HEK293 (cell line): Measurements from ENCODE around the gene IDI2.

Experiments used
- CTCF ChIA-PET: fragments of 350-600 bp; formaldehyde crosslinking; extraction: SDS; loops from one replicate; lab custom pipeline; 2021; ENCODE audit warnings: antibody characterized with exemption; lab: Yijun Ruan, JAX
- POLR2A ChIA-PET: fragments of 300-600 bp; formaldehyde crosslinking; extraction: SDS; loops from one replicate; lab custom pipeline; 2020; ENCODE audit warnings: antibody characterized with exemption, inconsistent platforms; lab: Yijun Ruan, JAX
- H3K27ac ChIP-seq: fragments of 200-500 bp; sonication (Bioruptor generic); 2 replicates; pipeline ENCODE4 v1.5.1; 2014; ENCODE audit warnings: low read depth, low read length, control low read depth, inconsistent platforms; ENCODE audit errors: extremely low read depth
- H3K36me3 ChIP-seq, 2 experiments: fragments of 200-500 bp in 1 of 2; sonication (Bioruptor generic) in 1 of 2; 1 replicate in 1 of 2; 2 replicates in 1 of 2; pipeline ENCODE4 v1.5.1; 2014 to 2017; ENCODE audit warnings: inconsistent platforms in 2 of 2, low read length in 2 of 2; ENCODE audit not compliant: control insufficient read depth in 2 of 2, insufficient read depth in 1 of 2
- H3K4me1 ChIP-seq: fragments of 200-500 bp; sonication (Bioruptor generic); 2 replicates; pipeline ENCODE4 v1.5.1; 2014; ENCODE audit warnings: mild to moderate bottlenecking, low read length, inconsistent platforms; ENCODE audit not compliant: control insufficient read depth, insufficient read depth
- H3K4me3 ChIP-seq: 2 replicates; pipeline ENCODE4 v1.5.1; 2011; ENCODE audit warnings: low read depth, mild to moderate bottlenecking, control low read depth, low read length, moderate library complexity
- H3K9me3 ChIP-seq: fragments of 200-500 bp; sonication (Bioruptor generic); 2 replicates; pipeline ENCODE4 v1.5.1; 2014; ENCODE audit warnings: low read depth, low read length, inconsistent platforms; ENCODE audit not compliant: control insufficient read depth, insufficient read depth
- FEZF1 ChIP-seq: fragments of 450-650 bp; formaldehyde crosslinking; IDR thresholded peaks from 2 replicates; pipeline ENCODE4 v1.5.1; 2016; ENCODE audit warnings: missing biosample characterization, missing genetic modification characterization
- KLF17 ChIP-seq: fragments of 450-650 bp; formaldehyde crosslinking; IDR thresholded peaks from 2 replicates; pipeline ENCODE4 v1.5.1; 2016; ENCODE audit warnings: missing biosample characterization, missing genetic modification characterization
- MZF1 ChIP-seq: fragments of 450-650 bp; formaldehyde crosslinking; IDR thresholded peaks from 2 replicates; pipeline ENCODE4 v1.5.1; 2017; ENCODE audit warnings: missing biosample characterization, missing genetic modification characterization, borderline replicate concordance
- SCRT2 ChIP-seq: fragments of 450-650 bp; formaldehyde crosslinking; IDR thresholded peaks from 2 replicates; pipeline ENCODE4 v1.5.1; 2016; ENCODE audit warnings: missing biosample characterization, missing genetic modification characterization
- SP7 ChIP-seq: fragments of 450-650 bp; formaldehyde crosslinking; IDR thresholded peaks from 2 replicates; pipeline ENCODE4 v1.5.1; 2016; ENCODE audit warnings: missing biosample characterization, missing genetic modification characterization
- TRIM28 ChIP-seq: IDR thresholded peaks from 2 replicates; pipeline ENCODE4 v1.6.1; 2011; ENCODE audit warnings: low read length, control low read depth, borderline replicate concordance
- ZBTB21 ChIP-seq: fragments of 450-650 bp; formaldehyde crosslinking; IDR thresholded peaks from 2 replicates; pipeline ENCODE4 v1.5.1; 2017; ENCODE audit warnings: missing biosample characterization, missing genetic modification characterization
- ZEB2 ChIP-seq: fragments of 450-650 bp; formaldehyde crosslinking; IDR thresholded peaks from 2 replicates; pipeline ENCODE4 v1.5.1; 2016; ENCODE audit warnings: missing biosample characterization, missing genetic modification characterization
- ZNF112 ChIP-seq: fragments of 450-650 bp; formaldehyde crosslinking; IDR thresholded peaks from 2 replicates; pipeline ENCODE4 v1.5.0; 2017; ENCODE audit warnings: missing biosample characterization, missing genetic modification characterization
- ZNF148 ChIP-seq: fragments of 450-650 bp; formaldehyde crosslinking; IDR thresholded peaks from 2 replicates; pipeline ENCODE4 v1.5.0; 2017; ENCODE audit warnings: missing biosample characterization, missing genetic modification characterization, borderline replicate concordance
- ZNF184 ChIP-seq: fragments of 450-650 bp; IDR thresholded peaks from 2 replicates; pipeline ENCODE4 v1.5.1; 2018; ENCODE audit warnings: missing biosample characterization, mild to moderate bottlenecking, missing genetic modification characterization
- ZNF341 ChIP-seq: fragments of 450-650 bp; formaldehyde crosslinking; IDR thresholded peaks from 2 replicates; pipeline ENCODE4; 2016; ENCODE audit warnings: low read depth, missing biosample characterization, missing genetic modification characterization
- ZNF664 ChIP-seq: fragments of 450-650 bp; formaldehyde crosslinking; IDR thresholded peaks from 2 replicates; pipeline ENCODE4 v1.5.1; 2016; ENCODE audit warnings: missing biosample characterization, missing genetic modification characterization
- ZNF670 ChIP-seq: fragments of 450-650 bp; formaldehyde crosslinking; IDR thresholded peaks from 2 replicates; pipeline ENCODE4 v1.5.1; 2016; ENCODE audit warnings: missing biosample characterization, missing genetic modification characterization, low read depth
- ZNF792 ChIP-seq: fragments of 450-650 bp; formaldehyde crosslinking; IDR thresholded peaks from 2 replicates; pipeline ENCODE4 v1.5.1; 2016; ENCODE audit warnings: missing biosample characterization, missing genetic modification characterization
- TF ChIP-seq, protein P1 (sequence below): fragments of 450-650 bp; formaldehyde crosslinking; conservative IDR thresholded peaks from 2 replicates; pipeline ENCODE4 v1.5.1; 2016; ENCODE audit warnings: low read depth, missing biosample characterization, missing genetic modification characterization
- TF ChIP-seq, protein P2 (sequence below): sonication (generic); formaldehyde crosslinking; IDR thresholded peaks from 2 replicates; pipeline ENCODE4 v1.8.1; 2022; ENCODE audit warnings: mild to moderate bottlenecking, moderate library complexity, missing genetic modification reagents
- TF ChIP-seq, protein P3 (sequence below): fragments of 450-650 bp; formaldehyde crosslinking; IDR thresholded peaks from 2 replicates; pipeline ENCODE4 v1.5.1; 2017; ENCODE audit warnings: missing biosample characterization, mild to moderate bottlenecking, missing genetic modification characterization, moderate library complexity
- TF ChIP-seq, protein P4 (sequence below): fragments of 450-650 bp; formaldehyde crosslinking; IDR thresholded peaks from 2 replicates; pipeline ENCODE4 v1.5.1; 2016; ENCODE audit warnings: missing biosample characterization, missing genetic modification characterization, low read depth

IDI2 gene

DNA sequence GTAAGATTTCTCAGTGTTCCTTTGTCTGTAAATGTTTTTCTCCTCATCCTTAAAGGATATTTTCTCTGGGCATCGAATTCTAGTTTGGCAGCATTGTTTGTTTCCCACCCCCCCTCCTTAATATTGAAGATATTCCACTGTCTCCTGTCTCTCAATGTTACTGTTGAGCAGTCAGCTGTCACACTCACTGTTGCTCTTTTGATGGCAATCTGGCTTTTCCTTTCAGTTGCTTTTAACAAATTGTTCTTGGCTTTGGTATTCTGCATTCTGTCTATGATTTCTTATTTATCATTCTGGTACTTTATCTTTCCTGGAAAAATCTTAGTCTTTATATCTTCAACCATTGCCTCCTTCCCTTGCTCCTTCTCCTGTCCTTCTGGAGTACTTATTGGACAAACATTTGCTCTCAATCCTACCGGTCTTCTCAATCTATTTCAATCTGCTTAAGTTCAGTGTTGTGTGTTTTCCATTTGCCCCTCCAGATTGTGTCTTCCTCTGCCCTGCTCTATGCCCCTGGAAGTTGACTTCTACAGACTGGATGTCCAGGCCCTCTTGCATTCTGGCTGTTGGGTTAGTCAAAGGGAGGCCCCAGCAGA, 46.7 kb downstream of the IDI2 start (continued):
- TF ChIP-seq, protein P1, sequence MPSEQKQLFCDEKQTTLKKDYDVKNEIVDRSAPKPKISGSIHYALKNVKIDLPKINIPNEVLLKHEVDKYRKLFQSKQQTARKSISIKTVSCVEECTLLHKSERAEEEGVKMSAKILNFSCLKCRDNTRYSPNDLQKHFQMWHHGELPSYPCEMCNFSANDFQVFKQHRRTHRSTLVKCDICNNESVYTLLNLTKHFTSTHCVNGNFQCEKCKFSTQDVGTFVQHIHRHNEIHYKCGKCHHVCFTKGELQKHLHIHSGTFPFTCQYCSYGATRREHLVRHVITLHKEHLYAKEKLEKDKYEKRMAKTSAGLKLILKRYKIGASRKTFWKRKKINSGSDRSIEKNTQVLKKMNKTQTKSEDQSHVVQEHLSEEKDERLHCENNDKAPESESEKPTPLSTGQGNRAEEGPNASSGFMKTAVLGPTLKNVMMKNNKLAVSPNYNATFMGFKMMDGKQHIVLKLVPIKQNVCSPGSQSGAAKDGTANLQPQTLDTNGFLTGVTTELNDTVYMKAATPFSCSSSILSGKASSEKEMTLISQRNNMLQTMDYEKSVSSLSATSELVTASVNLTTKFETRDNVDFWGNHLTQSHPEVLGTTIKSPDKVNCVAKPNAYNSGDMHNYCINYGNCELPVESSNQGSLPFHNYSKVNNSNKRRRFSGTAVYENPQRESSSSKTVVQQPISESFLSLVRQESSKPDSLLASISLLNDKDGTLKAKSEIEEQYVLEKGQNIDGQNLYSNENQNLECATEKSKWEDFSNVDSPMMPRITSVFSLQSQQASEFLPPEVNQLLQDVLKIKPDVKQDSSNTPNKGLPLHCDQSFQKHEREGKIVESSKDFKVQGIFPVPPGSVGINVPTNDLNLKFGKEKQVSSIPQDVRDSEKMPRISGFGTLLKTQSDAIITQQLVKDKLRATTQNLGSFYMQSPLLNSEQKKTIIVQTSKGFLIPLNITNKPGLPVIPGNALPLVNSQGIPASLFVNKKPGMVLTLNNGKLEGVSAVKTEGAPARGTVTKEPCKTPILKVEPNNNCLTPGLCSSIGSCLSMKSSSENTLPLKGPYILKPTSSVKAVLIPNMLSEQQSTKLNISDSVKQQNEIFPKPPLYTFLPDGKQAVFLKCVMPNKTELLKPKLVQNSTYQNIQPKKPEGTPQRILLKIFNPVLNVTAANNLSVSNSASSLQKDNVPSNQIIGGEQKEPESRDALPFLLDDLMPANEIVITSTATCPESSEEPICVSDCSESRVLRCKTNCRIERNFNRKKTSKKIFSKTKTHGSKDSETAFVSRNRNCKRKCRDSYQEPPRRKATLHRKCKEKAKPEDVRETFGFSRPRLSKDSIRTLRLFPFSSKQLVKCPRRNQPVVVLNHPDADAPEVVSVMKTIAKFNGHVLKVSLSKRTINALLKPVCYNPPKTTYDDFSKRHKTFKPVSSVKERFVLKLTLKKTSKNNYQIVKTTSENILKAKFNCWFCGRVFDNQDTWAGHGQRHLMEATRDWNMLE (tag by site-specific recombination) = no peak; the same call in 1 of the 2 replicates
- TF ChIP-seq KLF17 (tag by site-specific recombination) = peak; percentile 30; the same call in 1 of the 2 replicates
- TF ChIP-seq SP7 = 0 out of 2 replicates have a peak, but pooled peaks have one; percentile 21
- peak; percentile 93 for TF ChIP-seq FEZF1
- TF ChIP-seq SCRT2 (tag by site-specific recombination) = peak; percentile 68
- TF ChIP-seq ZNF664 (tag by site-specific recombination) = no peak
- TF ChIP-seq ZNF792 (tag by site-specific recombination) = no peak
- TF ChIP-seq ZNF184 (tag by site-specific recombination) = peak; percentile 76; the same call in 1 of the 2 replicates
- TF ChIP-seq, protein P2, sequence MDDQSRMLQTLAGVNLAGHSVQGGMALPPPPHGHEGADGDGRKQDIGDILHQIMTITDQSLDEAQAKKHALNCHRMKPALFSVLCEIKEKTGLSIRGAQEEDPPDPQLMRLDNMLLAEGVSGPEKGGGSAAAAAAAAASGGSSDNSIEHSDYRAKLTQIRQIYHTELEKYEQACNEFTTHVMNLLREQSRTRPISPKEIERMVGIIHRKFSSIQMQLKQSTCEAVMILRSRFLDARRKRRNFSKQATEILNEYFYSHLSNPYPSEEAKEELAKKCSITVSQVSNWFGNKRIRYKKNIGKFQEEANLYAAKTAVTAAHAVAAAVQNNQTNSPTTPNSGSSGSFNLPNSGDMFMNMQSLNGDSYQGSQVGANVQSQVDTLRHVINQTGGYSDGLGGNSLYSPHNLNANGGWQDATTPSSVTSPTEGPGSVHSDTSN = no peak
- TF ChIP-seq, protein P3, sequence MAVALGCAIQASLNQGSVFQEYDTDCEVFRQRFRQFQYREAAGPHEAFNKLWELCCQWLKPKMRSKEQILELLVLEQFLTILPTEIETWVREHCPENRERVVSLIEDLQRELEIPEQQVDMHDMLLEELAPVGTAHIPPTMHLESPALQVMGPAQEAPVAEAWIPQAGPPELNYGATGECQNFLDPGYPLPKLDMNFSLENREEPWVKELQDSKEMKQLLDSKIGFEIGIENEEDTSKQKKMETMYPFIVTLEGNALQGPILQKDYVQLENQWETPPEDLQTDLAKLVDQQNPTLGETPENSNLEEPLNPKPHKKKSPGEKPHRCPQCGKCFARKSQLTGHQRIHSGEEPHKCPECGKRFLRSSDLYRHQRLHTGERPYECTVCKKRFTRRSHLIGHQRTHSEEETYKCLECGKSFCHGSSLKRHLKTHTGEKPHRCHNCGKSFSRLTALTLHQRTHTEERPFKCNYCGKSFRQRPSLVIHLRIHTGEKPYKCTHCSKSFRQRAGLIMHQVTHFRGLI = no peak

DNA sequence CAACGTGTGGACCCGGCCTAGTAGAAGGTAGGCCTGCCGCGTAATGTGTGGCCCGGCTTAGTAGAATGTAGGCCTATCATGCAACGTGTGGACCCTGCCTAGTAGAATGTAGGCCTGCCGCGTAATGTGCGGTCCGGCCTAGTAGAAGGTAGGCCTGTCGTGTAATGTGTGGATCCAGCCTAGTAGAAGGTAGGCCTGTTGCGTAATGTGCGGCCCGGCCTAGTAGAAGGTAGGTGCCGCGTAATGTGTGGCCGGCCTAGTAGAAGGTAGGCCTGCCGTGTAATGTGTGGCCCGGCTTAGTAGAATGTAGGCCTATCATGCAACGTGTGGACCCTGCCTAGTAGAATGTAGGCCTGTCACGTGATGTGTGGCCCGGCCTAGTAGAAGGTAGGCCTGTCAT, 49.3 kb downstream of the IDI2 start:
- ChIA-PET POLR2A (interaction anchor here (0.7 kb wide), 1 partner anchor 133 kb away, joined by 3 read pairs; no protein-coding TSS in a partner anchor), CTCF (no interaction called here)
- H3K9me3 ChIP-seq = no peaks in the 10 kb centered on the region
- H3K4me1 ChIP-seq = no peaks in the 10 kb centered on the region
- H3K4me3 ChIP-seq = no peak overlapping the region
- H3K36me3 ChIP-seq = peaks cover 0 to 6% of the 10 kb centered on the region in 2 experiments; a peak in 1 of 3 replicates
- no peak overlapping the region for H3K27ac ChIP-seq
- TF ChIP-seq KLF17 (tag by site-specific recombination) = no peak
- no peak for TF ChIP-seq ZNF341 (tag by site-specific recombination)
- TF ChIP-seq, protein P4, sequence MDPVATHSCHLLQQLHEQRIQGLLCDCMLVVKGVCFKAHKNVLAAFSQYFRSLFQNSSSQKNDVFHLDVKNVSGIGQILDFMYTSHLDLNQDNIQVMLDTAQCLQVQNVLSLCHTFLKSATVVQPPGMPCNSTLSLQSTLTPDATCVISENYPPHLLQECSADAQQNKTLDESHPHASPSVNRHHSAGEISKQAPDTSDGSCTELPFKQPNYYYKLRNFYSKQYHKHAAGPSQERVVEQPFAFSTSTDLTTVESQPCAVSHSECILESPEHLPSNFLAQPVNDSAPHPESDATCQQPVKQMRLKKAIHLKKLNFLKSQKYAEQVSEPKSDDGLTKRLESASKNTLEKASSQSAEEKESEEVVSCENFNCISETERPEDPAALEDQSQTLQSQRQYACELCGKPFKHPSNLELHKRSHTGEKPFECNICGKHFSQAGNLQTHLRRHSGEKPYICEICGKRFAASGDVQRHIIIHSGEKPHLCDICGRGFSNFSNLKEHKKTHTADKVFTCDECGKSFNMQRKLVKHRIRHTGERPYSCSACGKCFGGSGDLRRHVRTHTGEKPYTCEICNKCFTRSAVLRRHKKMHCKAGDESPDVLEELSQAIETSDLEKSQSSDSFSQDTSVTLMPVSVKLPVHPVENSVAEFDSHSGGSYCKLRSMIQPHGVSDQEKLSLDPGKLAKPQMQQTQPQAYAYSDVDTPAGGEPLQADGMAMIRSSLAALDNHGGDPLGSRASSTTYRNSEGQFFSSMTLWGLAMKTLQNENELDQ (tag by site-specific recombination) = no peak
- no peak for TF ChIP-seq ZNF792 (tag by site-specific recombination)
- TF ChIP-seq ZEB2 (tag by site-specific recombination) = no peak
- no peak for TF ChIP-seq ZBTB21 (tag by site-specific recombination)
- no peak for TF ChIP-seq MZF1
- no peak for TF ChIP-seq TRIM28
- TF ChIP-seq ZNF670 = no peak
- no peak for TF ChIP-seq ZNF112
- no peak for TF ChIP-seq ZNF148 (tag by site-specific recombination)
